Endothelial cell of umbilical vein (primary cell): ENCODE measurements around the gene MMRN1. TPM values are rescaled to one million over a fixed set of nuclear protein-coding genes. Genes with fewer than 3 reads are reported as not detected.

Experiments
- BruUV-seq: library from RNA; stranded (reverse); fragments of 400-500 nt; replicated peaks from 2 replicates; lab custom pipeline; 2021; lab: Mats Ljungman, UMichigan
- CTCF ChIA-PET: fragments of 300-600, 350-600 bp; sonication (Branson Sonifier 250); formaldehyde crosslinking; loops from one replicate; lab custom pipeline; 2021; ENCODE audit warnings: antibody characterized with exemption, inconsistent platforms; lab: Charles Lee
- POLR2A ChIA-PET: fragments of 300-600, 350-600 bp; sonication (Branson Sonifier 250); formaldehyde crosslinking; loops from one replicate; lab custom pipeline; 2021; ENCODE audit warnings: antibody characterized with exemption, inconsistent platforms; lab: Charles Lee
- DNase-seq: peaks from one replicate; pipeline ENCODE4 v3.0.0-alpha.2; 2011; ENCODE audit warnings: low read depth, low spot score
- FAIRE-seq: peaks from 2 replicates; lab custom pipeline; 2011; peaks lifted over from hg19 to GRCh38; lab: Jason Lieb, UNC
- H2AFZ ChIP-seq: 2 replicates; pipeline ENCODE4 v1.6.0; 2012; ENCODE audit warnings: low read depth, low read length, control low read depth, inconsistent platforms
- H3K27ac ChIP-seq: 2 replicates; pipeline ENCODE4 v1.5.1; 2011; ENCODE audit warnings: low read depth, mild to moderate bottlenecking, control low read depth, low read length, moderate library complexity; ENCODE audit not compliant: insufficient read depth
- H3K27me3 ChIP-seq, 2 experiments: 2 replicates each; pipeline versions ENCODE4 v1.6.0 to v1.6.1; 2011; ENCODE audit warnings: low read length in 2 of 2, mixed read lengths in 1 of 2; ENCODE audit not compliant: control insufficient read depth in 2 of 2, insufficient read depth in 2 of 2
- H3K36me3 ChIP-seq, 2 experiments: 2 replicates in 1 of 2; 3 replicates in 1 of 2; pipeline ENCODE4 v1.5.1; 2011; ENCODE audit warnings: low read length in 2 of 2, mild to moderate bottlenecking in 1 of 2, moderate library complexity in 1 of 2; ENCODE audit not compliant: control insufficient read depth in 2 of 2, insufficient read depth in 2 of 2; ENCODE audit errors: extremely low read depth in 1 of 2
- H3K4me1 ChIP-seq: 3 replicates; pipeline ENCODE4 v1.5.1; 2011; ENCODE audit warnings: mild to moderate bottlenecking, low read length; ENCODE audit not compliant: control insufficient read depth, insufficient read depth; ENCODE audit errors: extremely low read depth
- H3K4me2 ChIP-seq: 2 replicates; pipeline ENCODE4 v1.6.1; 2011; ENCODE audit warnings: low read length, control low read depth, mixed read lengths; ENCODE audit not compliant: insufficient read depth
- H3K4me3 ChIP-seq, 3 experiments: fragments of 200-600 bp in 1 of 3; sonication (generic), shearing (Covaris generic) in 1 of 3; replicated peaks in 1 of 3; 2 replicates each; pipeline ENCODE4 v1.5.1; 2011 to 2016; ENCODE audit warnings: control low read depth in 3 of 3, low read length in 3 of 3, mild to moderate bottlenecking in 2 of 3, inconsistent platforms in 1 of 3, low read depth in 1 of 3, moderate library complexity in 1 of 3; ENCODE audit not compliant: insufficient read depth in 1 of 3
- H3K79me2 ChIP-seq: 2 replicates; pipeline ENCODE4 v1.6.0; 2012; ENCODE audit warnings: low read length, inconsistent platforms; ENCODE audit not compliant: control insufficient read depth, insufficient read depth
- H3K9ac ChIP-seq: replicated peaks from 2 replicates; pipeline ENCODE3; 2011; ENCODE audit warnings: low read length, control low read depth; ENCODE audit not compliant: insufficient read depth; ENCODE audit errors: extremely low read depth
- H3K9me1 ChIP-seq: replicated peaks from 3 replicates; pipeline ENCODE4 v1.6.0; 2011; ENCODE audit warnings: mild to moderate bottlenecking, low read length; ENCODE audit not compliant: control insufficient read depth, insufficient read depth; ENCODE audit errors: extremely low read depth
- H3K9me3 ChIP-seq: replicated peaks from 2 replicates; pipeline ENCODE4 v1.5.1; 2012; ENCODE audit warnings: low read length, inconsistent platforms; ENCODE audit not compliant: control insufficient read depth, insufficient read depth
- H4K20me1 ChIP-seq: replicated peaks from 2 replicates; pipeline ENCODE3; 2011; ENCODE audit warnings: mild to moderate bottlenecking, low read length; ENCODE audit not compliant: control insufficient read depth, insufficient read depth; ENCODE audit errors: extremely low read depth
- EZH2 ChIP-seq: IDR thresholded peaks from 2 replicates; pipeline ENCODE4 v1.6.1; 2012; ENCODE audit warnings: borderline replicate concordance, low read depth, mild to moderate bottlenecking, moderate library complexity, low read length, inconsistent platforms; ENCODE audit not compliant: severe bottlenecking
- FOS ChIP-seq: IDR thresholded peaks from 2 replicates; pipeline ENCODE4 v1.6.1; 2011; ENCODE audit warnings: mild to moderate bottlenecking, low read length, moderate library complexity, borderline replicate concordance; ENCODE audit not compliant: insufficient read depth
- GATA2 ChIP-seq: IDR thresholded peaks from 2 replicates; pipeline ENCODE4 v1.7.0; 2011; ENCODE audit warnings: low read depth, mild to moderate bottlenecking, moderate library complexity, mixed read lengths, low read length; ENCODE audit not compliant: insufficient read length, insufficient read depth
- JUN ChIP-seq: IDR thresholded peaks from 2 replicates; pipeline ENCODE4 v1.6.1; 2011; ENCODE audit warnings: borderline replicate concordance, low read depth; ENCODE audit not compliant: insufficient read length, insufficient read depth
- MYC ChIP-seq: IDR thresholded peaks from one replicate; pipeline ENCODE4 v1.6.1; 2011; ENCODE audit warnings: mild to moderate bottlenecking, low read depth, low read length
- POLR2A ChIP-seq: IDR thresholded peaks from 2 replicates; pipeline ENCODE4 v1.6.1; 2012; ENCODE audit warnings: low read depth, mild to moderate bottlenecking, control low read depth, low read length
- POLR2AphosphoS5 ChIP-seq: IDR thresholded peaks from 2 replicates; pipeline ENCODE4 v1.6.1; 2012; ENCODE audit warnings: low read depth, mild to moderate bottlenecking, control low read depth, low read length, moderate library complexity; ENCODE audit not compliant: insufficient read depth
- dilution Hi-C: fragments of 300-500 bp; cut with MboI; formaldehyde crosslinking; loops from one replicate; pipeline ENCODE4 v1.15.0; 2019; ENCODE audit warnings: low sequenced_read_pairs; ENCODE audit not compliant: extremely low pct_ligation_motif_present
- intact Hi-C: fragments of 100-400 bp; cut with micrococcal nuclease; formaldehyde crosslinking; loops from one replicate; pipeline ENCODE4 v1.10.0; 2022
- polyA plus RNA-seq, 4 experiments: library from polyadenylated mRNA; depleted of rRNA in 3 of 4; stranded (reverse) in 3 of 4; unstranded in 1 of 4; fragments of >200 nt; gene quantifications; 2 replicates each; pipeline versions ENCODE4 v1.2.1 to v1.2.3, GENCODE V29; 2011 to 2012; ENCODE audit warnings: missing spikeins in 1 of 4
- total RNA-seq: library from RNA; stranded (reverse); gene quantifications from 2 replicates; pipeline ENCODE4 v1.2.3, GENCODE V29; 2021
- TF ChIP-seq, protein P1 (sequence below): IDR thresholded peaks from 2 replicates; pipeline ENCODE4 v1.6.1; 2011; ENCODE audit not compliant: insufficient read depth, insufficient read length
- TF ChIP-seq, protein P2 (sequence below), 2 donors: IDR thresholded peaks; 1 replicate in 1 of 2; 2 replicates in 1 of 2; pipeline ENCODE4 v1.5.1; 2011; ENCODE audit warnings: low read length in 2 of 2, mild to moderate bottlenecking in 2 of 2, moderate library complexity in 2 of 2, control low read depth in 1 of 2, inconsistent platforms in 1 of 2, low read depth in 1 of 2; ENCODE audit not compliant: insufficient read depth in 1 of 2; ENCODE audit errors: extremely low read depth in 1 of 2

The MMRN1 gene
- total and polyA plus RNA-seq, 2 donors (not counting 3 experiments of a cell fraction or from before 2014, with no cell fraction given): 143 to 414 TPM

DNA sequence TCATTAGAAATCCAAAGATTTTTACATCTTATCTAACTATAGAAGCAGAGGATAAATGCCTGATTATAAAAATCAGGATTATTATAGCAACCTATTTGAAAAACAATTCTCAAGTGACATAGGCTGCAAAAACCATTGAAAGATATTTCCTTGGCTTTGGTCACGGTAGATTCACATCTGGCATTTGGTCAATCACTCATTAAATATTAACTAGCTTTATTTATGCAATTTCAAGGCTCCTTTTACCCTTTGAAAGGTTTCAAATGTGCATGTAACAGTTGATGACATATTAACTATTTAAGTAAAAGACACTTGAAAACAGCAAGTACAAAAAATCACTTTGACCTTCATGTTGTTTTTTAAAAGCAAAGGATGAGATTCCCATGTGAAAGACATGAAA, 98.1 kb downstream of the MMRN1 start:
- Histone ChIP-seq H3K9ac (no peak overlapping the region), H3K4me3 (no peak overlapping the region), H3K27me3 (peaks cover 7 to 16% of the 10 kb centered on the region in 2 experiments), H3K4me2 (no peak overlapping the region), H3K4me1 (no peaks in the 10 kb centered on the region), H3K9me1 (no peaks in the 10 kb centered on the region), H3K36me3 (no peaks in the 10 kb centered on the region), H3K79me2 (no peaks in the 10 kb centered on the region), H4K20me1 (no peaks in the 10 kb centered on the region), H3K9me3 (no peaks in the 10 kb centered on the region), H3K27ac (no peak overlapping the region), H2AFZ (no peak overlapping the region)
- no TSS peak for BruUV-seq
- CTCF ChIA-PET: no interaction called here
- intact Hi-C loops: no loop called here
- no peak for FAIRE-seq
- TF ChIP-seq POLR2AphosphoS5 (no peak), MYC (no peak), GATA2 (no peak), POLR2A (no peak), JUN (no peak), FOS (no peak), EZH2 (no peak)
- TF ChIP-seq, protein P1, sequence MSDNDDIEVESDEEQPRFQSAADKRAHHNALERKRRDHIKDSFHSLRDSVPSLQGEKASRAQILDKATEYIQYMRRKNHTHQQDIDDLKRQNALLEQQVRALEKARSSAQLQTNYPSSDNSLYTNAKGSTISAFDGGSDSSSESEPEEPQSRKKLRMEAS: no peak
- TF ChIP-seq, protein P2, sequence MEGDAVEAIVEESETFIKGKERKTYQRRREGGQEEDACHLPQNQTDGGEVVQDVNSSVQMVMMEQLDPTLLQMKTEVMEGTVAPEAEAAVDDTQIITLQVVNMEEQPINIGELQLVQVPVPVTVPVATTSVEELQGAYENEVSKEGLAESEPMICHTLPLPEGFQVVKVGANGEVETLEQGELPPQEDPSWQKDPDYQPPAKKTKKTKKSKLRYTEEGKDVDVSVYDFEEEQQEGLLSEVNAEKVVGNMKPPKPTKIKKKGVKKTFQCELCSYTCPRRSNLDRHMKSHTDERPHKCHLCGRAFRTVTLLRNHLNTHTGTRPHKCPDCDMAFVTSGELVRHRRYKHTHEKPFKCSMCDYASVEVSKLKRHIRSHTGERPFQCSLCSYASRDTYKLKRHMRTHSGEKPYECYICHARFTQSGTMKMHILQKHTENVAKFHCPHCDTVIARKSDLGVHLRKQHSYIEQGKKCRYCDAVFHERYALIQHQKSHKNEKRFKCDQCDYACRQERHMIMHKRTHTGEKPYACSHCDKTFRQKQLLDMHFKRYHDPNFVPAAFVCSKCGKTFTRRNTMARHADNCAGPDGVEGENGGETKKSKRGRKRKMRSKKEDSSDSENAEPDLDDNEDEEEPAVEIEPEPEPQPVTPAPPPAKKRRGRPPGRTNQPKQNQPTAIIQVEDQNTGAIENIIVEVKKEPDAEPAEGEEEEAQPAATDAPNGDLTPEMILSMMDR (IDR thresholded peaks at IDR 0.05; ENCODE audit: extremely low read depth in 1 of 2, insufficient read depth in 1 of 2, low read depth in 1 of 2, low read length in 2 of 2): no peak
- DNase-seq: no peak
- dilution Hi-C loops: no loop called here
- POLR2A ChIA-PET: no interaction called here
